Smooth muscle cell (in vitro differentiated cells): ENCODE measurements around the gene KLK1. TPM values are rescaled to one million over a fixed set of nuclear protein-coding genes. Genes with fewer than 3 reads are reported as not detected.

Experiments used
- DNase-seq: peaks from one replicate; lab custom pipeline; 2025; ENCODE audit not compliant: unreplicated experiment; lab: John Stamatoyannopoulos, UW
- H2AFZ ChIP-seq: fragments of 200-600 bp; sonication (generic); 2 replicates; pipeline ENCODE4 v1.6.0; 2016; ENCODE audit warnings: antibody characterized with exemption, low read depth, mild to moderate bottlenecking
- H3F3A ChIP-seq: fragments of 200-600 bp; sonication (generic); 2 replicates; pipeline ENCODE4 v1.6.0; 2017; ENCODE audit warnings: antibody characterized with exemption, low read depth
- H3K27ac ChIP-seq: fragments of 200-600 bp; sonication (generic); 2 replicates; pipeline ENCODE4 v1.5.1; 2016; ENCODE audit warnings: low read depth, mild to moderate bottlenecking
- H3K27me3 ChIP-seq: fragments of 200-600 bp; sonication (generic); 2 replicates; pipeline ENCODE4 v1.6.1; 2016; ENCODE audit warnings: low read depth, mild to moderate bottlenecking
- H3K36me3 ChIP-seq: fragments of 200-600 bp; sonication (generic); 2 replicates; pipeline ENCODE4 v1.5.1; 2016; ENCODE audit warnings: low read depth
- H3K4me1 ChIP-seq: fragments of 200-600 bp; sonication (generic); 2 replicates; pipeline ENCODE4 v1.5.1; 2016; ENCODE audit warnings: low read depth
- H3K4me2 ChIP-seq: fragments of 200-600 bp; sonication (generic); 2 replicates; pipeline ENCODE4 v1.6.0; 2016; ENCODE audit warnings: mild to moderate bottlenecking
- H3K4me3 ChIP-seq: fragments of 200-600 bp; sonication (generic); 2 replicates; pipeline ENCODE4 v1.5.1; 2016; ENCODE audit warnings: mild to moderate bottlenecking
- H3K79me2 ChIP-seq: fragments of 200-600 bp; sonication (generic); 2 replicates; pipeline ENCODE4 v1.6.0; 2016; ENCODE audit warnings: low read depth, mild to moderate bottlenecking
- H3K9ac ChIP-seq: fragments of 200-600 bp; sonication (generic); 2 replicates; pipeline ENCODE4 v1.6.0; 2016; ENCODE audit warnings: low read depth
- H3K9me3 ChIP-seq: fragments of 200-600 bp; sonication (generic); replicated peaks from 2 replicates; pipeline ENCODE4 v1.5.1; 2016; ENCODE audit warnings: low read depth
- H4K20me1 ChIP-seq: fragments of 200-600 bp; sonication (generic); 2 replicates; pipeline ENCODE4 v1.6.0; 2016; ENCODE audit warnings: low read depth
- CTCF ChIP-seq: fragments of 200-600 bp; sonication (generic); IDR thresholded peaks from 2 replicates; pipeline ENCODE4 v1.5.1; 2017; ENCODE audit warnings: borderline replicate concordance, mild to moderate bottlenecking, antibody characterized with exemption; ENCODE audit not compliant: insufficient read depth, poor library complexity, severe bottlenecking
- WGBS: methylation state at CpG from one replicate; pipeline ENCODE4 v1.1.7; 2016; ENCODE audit warnings: low lambda C conversion rate; 5-methylcytosine and 5-hydroxymethylcytosine counted together
- polyA plus RNA-seq: library from polyadenylated mRNA; unstranded; fragments of >200 nt; fragmentation: Nextera tagmentation; extraction: Ambion mirVana; gene quantifications from 2 replicates; pipeline ENCODE4 v1.2.1, GENCODE V29; 2016
- total RNA-seq: library from RNA; depleted of rRNA; stranded (reverse); fragments of >200 nt; gene quantifications from 2 replicates; pipeline ENCODE4 v1.2.3, GENCODE V29; 2014

KLK1 gene
- total and polyA plus RNA-seq, 2 experiments from 2014 or later = 0.85 TPM; not detected in 1

GRCh38 chr19:50818859-50819472, 4.6 kb downstream of the KLK1 start:
- no peak overlapping the region for H3K4me3 ChIP-seq
- no peaks in the 10 kb centered on the region for H3K9me3 ChIP-seq
- no peak for DNase-seq
- no peak overlapping the region for H3K27ac ChIP-seq
- peaks cover 60% of the 10 kb centered on the region for H3K27me3 ChIP-seq
- H3K36me3 ChIP-seq = no peaks in the 10 kb centered on the region
- H3K4me1 ChIP-seq = no peaks in the 10 kb centered on the region
- H3F3A ChIP-seq = no peaks in the 10 kb centered on the region
- WGBS = 84% methylated on average over 12 of the region's 12 CpGs
- no peak overlapping the region for H2AFZ ChIP-seq
- H3K79me2 ChIP-seq = no peaks in the 10 kb centered on the region
- no peak overlapping the region for H3K9ac ChIP-seq
- TF ChIP-seq CTCF = no peak
- H3K4me2 ChIP-seq = no peak overlapping the region
- no peaks in the 10 kb centered on the region for H4K20me1 ChIP-seq

GRCh38 chr19:50817941-50818858, 5.4 kb downstream of the KLK1 start:
- no peaks in the 10 kb centered on the region for H3K79me2 ChIP-seq
- no peaks in the 10 kb centered on the region for H4K20me1 ChIP-seq
- H3K27me3 ChIP-seq = peaks cover 60% of the 10 kb centered on the region
- peak overlapping the region; percentile 79 for H3K4me2 ChIP-seq
- 13% methylated on average over 52 of the region's 52 CpGs for WGBS
- TF ChIP-seq CTCF = no peak
- H2AFZ ChIP-seq = peak overlapping the region; percentile 62
- peak overlapping the region; percentile 44 for H3K4me3 ChIP-seq
- no peaks in the 10 kb centered on the region for H3K9me3 ChIP-seq
- H3K9ac ChIP-seq = no peak overlapping the region
- DNase-seq = no peak
- no peaks in the 10 kb centered on the region for H3K36me3 ChIP-seq
- H3K4me1 ChIP-seq = no peaks in the 10 kb centered on the region
- H3F3A ChIP-seq = no peaks in the 10 kb centered on the region
- no peak overlapping the region for H3K27ac ChIP-seq

- H4K20me1 ChIP-seq = no peaks in the 10 kb centered on the region
- H3K27ac ChIP-seq = no peak overlapping the region
- H3K9me3 ChIP-seq = no peaks in the 10 kb centered on the region
- H2AFZ ChIP-seq = no peak overlapping the region
- no peak for DNase-seq
- H3K79me2 ChIP-seq = no peaks in the 10 kb centered on the region
- H3K4me1 ChIP-seq = no peaks in the 10 kb centered on the region
- 95% methylated on average over 1 of the region's 1 CpG for WGBS
- no peak overlapping the region for H3K9ac ChIP-seq
- H3F3A ChIP-seq = no peaks in the 10 kb centered on the region
- H3K36me3 ChIP-seq = no peaks in the 10 kb centered on the region
- peaks cover 37% of the 10 kb centered on the region for H3K27me3 ChIP-seq
- TF ChIP-seq CTCF = no peak
- no peak overlapping the region for H3K4me3 ChIP-seq
- H3K4me2 ChIP-seq = no peak overlapping the region
Measured at GRCh38 chr19:50815439-50815838, 8.1 kb downstream of the KLK1 start.
